ENCODE measurements around the gene TBL1X.

The TBL1X gene

GRCh38 chrX:9665113-9665512 lies 200.3 kb downstream of the TBL1X start:
- TF ChIP-seq CTCF (conservative IDR thresholded peaks at IDR 0.05; ENCODE audit: low read length), result no peak
- no peak for DNase-seq (ENCODE audit: low read depth)
- no peak overlapping the region for H3K4me3 ChIP-seq (ENCODE audit: low read length)

- H3K4me3 ChIP-seq (ENCODE audit: low read length), result no peak overlapping the region
- no peak for DNase-seq (ENCODE audit: low read depth)
- TF ChIP-seq CTCF (conservative IDR thresholded peaks at IDR 0.05; ENCODE audit: low read length), result no peak
Measured at GRCh38 chrX:9668537-9668936, 203.7 kb downstream of the TBL1X start.

- no peak overlapping the region for H3K4me3 ChIP-seq (ENCODE audit: low read length)
- TF ChIP-seq CTCF (conservative IDR thresholded peaks at IDR 0.05; ENCODE audit: low read length), result no peak
- DNase-seq (ENCODE audit: low read depth), result peak; percentile 23
Measured at GRCh38 chrX:9670136-9670814, 205.4 kb downstream of the TBL1X start.

GRCh38 chrX:9671998-9672397 lies 207.1 kb downstream of the TBL1X start:
- no peak for DNase-seq (ENCODE audit: low read depth)
- H3K4me3 ChIP-seq (ENCODE audit: low read length), result no peak overlapping the region
- TF ChIP-seq CTCF (conservative IDR thresholded peaks at IDR 0.05; ENCODE audit: low read length), result no peak

GRCh38 chrX:9676306-9676705 lies 211.4 kb downstream of the TBL1X start:
- H3K4me3 ChIP-seq (ENCODE audit: low read length), result no peak overlapping the region
- TF ChIP-seq CTCF (conservative IDR thresholded peaks at IDR 0.05; ENCODE audit: low read length), result no peak

GRCh38 chrX:9676738-9677097 lies 211.9 kb downstream of the TBL1X start:
- DNase-seq (ENCODE audit: low read depth), result no peak

More at GRCh38 chrX:9676306-9676705, 211.4 kb downstream of the TBL1X start:
- peak; percentile 59 for DNase-seq (ENCODE audit: low read depth)

More at GRCh38 chrX:9676738-9677097, 211.9 kb downstream of the TBL1X start:
- no peak overlapping the region for H3K4me3 ChIP-seq (ENCODE audit: low read length)
- no peak for TF ChIP-seq CTCF (conservative IDR thresholded peaks at IDR 0.05; ENCODE audit: low read length)
